Hematopoietic multipotent progenitor cell (in vitro differentiated cells): ENCODE measurements around the gene SERF1A. TPM values are rescaled to one million over a fixed set of nuclear protein-coding genes. Genes with fewer than 3 reads are reported as not detected.
"Not testable (repeated sequence)": the region's sequence is repeated elsewhere in the genome, so short reads cannot be mapped to it uniquely, and the experiment has no call there.

ENCODE experiments used
- DNase-seq, 3 donors: peaks; one replicate each; pipeline ENCODE4 v3.0.0-alpha.2; 2011 to 2015; ENCODE audit warnings: low read depth in 2 of 3, low spot score in 2 of 3
- small RNA-seq: library from RNA; depleted of rRNA; stranded (forward); fragments of <200 nt; gene quantifications from one replicate; pipeline ENCODE3, GENCODE V24; 2012
- total RNA-seq: library from RNA; depleted of rRNA; stranded (reverse); fragments of >200 nt; gene quantifications from one replicate; pipeline ENCODE4 v1.2.3, GENCODE V29; 2012

SERF1A gene
- total RNA-seq = 6.7 TPM

GRCh38 chr5:70900533-70901271, at the start of gene SERF1A:
Gene SERF1A, plus strand, starts transcription at chr5:70900669. Its CDS starts 201 bp downstream, at chr5:70900870.
- DNase-seq = not testable (repeated sequence)

- DNase-seq = not testable (repeated sequence)
Measured at GRCh38 chr5:70866778-70867177, 33.7 kb upstream of the SERF1A start.

DNA sequence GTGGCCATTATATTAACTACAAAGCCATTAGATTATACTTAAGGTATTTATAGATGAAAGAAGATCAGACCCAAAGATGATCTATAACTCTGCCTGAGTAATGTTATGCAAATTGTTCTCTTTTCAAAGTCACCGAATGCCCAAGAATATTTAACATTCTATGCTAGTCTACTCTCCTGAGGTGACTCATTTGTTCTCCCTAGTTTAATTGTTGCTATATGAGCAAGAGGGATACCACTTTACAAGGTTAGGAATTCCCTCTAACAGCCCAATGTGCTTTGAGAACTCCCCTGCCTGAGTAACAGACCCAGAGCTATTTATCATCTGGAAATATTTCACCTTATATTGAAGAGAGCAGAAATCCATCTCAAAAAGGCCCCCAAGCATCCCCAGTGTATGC, 29.8 kb upstream of the SERF1A start:
- not testable (repeated sequence) for DNase-seq

- DNase-seq = not testable (repeated sequence)
Measured at GRCh38 chr5:70896076-70896475, 4.4 kb upstream of the SERF1A start.

GRCh38 chr5:70901272-70901571, 753 bp downstream of the SERF1A start:
- not testable (repeated sequence) for DNase-seq

DNA sequence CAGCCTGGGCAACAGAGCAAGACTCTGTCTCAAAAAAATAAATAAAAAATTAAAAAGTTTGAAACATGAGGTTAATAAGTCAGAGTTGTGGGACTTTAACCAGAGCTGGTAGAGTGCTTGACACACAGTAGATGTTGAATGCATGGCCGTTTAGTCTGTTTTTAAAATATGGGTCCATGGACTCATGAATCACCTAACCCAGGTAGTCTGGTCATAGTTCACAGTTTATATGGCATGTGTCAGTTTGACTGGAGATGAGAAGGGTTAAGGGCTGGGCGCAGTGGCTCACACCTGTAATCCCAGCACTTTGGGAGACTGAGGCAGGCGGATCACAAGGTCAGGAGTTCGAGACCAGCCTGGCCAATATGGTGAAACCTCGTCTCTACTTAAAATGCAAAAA, 6.2 kb downstream of the SERF1A start:
- DNase-seq = not testable (repeated sequence)

- not testable (repeated sequence) for DNase-seq
Measured at GRCh38 chr5:70916829-70917228, 16.4 kb downstream of the SERF1A start.

DNA sequence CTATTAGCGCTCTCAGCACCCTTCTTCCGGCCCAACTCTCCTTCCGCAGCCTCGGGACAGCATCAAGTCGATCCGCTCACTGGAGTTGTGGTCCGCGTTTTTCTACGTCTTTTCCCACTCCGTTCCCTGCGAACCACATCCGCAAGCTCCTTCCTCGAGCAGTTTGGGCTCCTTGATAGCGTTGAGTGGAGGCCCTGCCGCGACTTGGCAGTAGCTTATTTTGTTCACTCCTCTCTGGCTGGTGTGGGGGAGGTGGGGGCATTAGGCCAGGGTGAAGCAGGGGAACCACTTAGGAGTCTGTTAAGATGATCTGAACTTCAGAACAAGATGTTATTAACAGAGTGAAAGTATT, 24.7 kb downstream of the SERF1A start:
- DNase-seq = not testable (repeated sequence)

DNA sequence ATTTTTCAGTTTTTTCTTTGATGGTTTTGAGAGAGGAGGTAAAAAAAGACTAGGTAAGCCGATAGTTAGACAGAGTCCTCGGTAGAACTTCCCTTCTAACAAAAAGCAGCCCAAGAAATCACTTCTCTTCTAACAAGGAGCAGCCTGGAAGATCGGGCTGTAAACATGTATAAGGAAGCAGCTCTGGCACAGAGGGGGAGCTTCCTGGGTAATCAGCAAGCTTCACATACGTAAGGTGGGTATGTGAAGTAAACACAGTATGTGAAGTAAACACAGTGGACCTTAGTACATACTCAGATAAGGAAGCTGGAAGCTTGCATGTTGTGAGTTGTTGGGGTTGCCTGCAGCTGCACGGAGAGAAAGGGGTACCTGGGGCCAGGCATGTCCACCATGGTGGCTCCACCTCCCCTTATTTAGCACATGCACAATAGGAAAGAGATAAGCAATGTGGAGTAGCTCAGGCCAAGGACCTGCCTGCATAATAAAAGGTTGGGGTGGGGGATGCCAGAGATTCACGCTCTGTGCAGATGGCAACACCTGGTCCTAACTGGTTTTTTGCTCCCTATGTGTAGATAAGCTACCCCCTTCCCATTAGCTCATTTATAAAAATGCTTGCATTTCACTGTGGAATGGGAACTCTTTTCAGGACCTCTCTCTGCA, 31.4 kb downstream of the SERF1A start:
- DNase-seq = not testable (repeated sequence)

- not testable (repeated sequence) for DNase-seq
Measured at GRCh38 chr5:70932560-70932959, 32.1 kb downstream of the SERF1A start.

DNA sequence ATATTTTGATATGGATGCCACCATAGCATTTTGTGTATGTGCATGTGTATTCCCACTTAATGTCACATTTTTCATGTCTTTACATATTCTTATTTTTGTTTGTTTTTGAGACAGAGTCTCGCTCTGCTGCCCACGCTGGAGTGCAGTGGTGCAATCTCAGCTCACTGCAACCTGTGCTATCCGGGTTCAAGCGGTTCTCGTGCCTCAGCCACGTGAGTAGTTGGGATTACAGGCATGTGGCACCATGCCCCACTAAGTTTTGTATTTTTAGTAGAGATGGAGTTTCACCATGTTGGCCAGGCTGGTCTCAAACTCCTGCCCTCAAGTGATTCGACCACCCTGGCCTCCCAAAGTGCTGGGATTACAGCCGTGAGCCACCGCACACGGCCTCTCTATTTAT, 52.6 kb downstream of the SERF1A start:
- DNase-seq = not testable (repeated sequence)

Small RNAs within 50 kb of the gene (small RNA-seq; reads per million reads assigned to genes)
- gene CDH12P1 = not detected

Other genes with a start within 250 kb of the SERF1A start
- 10.5 TPM for gene SMN1, start 24.4 kb downstream of the SERF1A start, total RNA-seq
- gene NAIP, start 124.7 kb downstream of the SERF1A start, total RNA-seq = 9.7 TPM
- gene GTF2H2, start 167.0 kb downstream of the SERF1A start, total RNA-seq = 5.4 TPM